Globus pallidus (tissue), 1 donor: ENCODE data around the gene IL6ST.

ENCODE experiments used
- DNase-seq: peaks from one replicate; pipeline ENCODE4 v3.0.0-alpha.2; 2015; ENCODE audit warnings: low spot score

Gene IL6ST

DNA sequence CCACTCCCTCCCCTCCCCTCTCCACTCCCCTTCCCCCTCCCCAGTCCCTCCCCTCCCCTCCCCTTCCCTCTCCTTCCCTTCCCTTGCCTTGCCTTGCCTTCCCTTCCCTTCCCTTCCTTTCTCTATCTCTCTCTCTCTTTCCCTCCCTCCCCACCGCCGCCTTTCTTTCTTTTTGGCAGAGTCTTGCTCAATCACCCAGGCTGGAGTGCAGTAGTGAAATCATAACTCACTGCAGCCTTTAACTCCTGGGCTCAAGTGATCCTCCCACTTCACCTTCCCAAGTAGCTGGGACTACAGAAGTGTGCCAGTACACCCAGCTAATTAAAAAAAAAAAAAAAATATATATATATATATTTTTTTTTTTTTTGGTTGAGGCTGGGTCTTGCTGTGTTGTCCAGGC lies 98.1 kb downstream of the IL6ST start:
- no peak for DNase-seq

GRCh38 chr5:55896238-55896637 lies 98.5 kb downstream of the IL6ST start:
- no peak for DNase-seq

GRCh38 chr5:55895346-55895745 lies 99.4 kb downstream of the IL6ST start:
- no peak for DNase-seq

DNA sequence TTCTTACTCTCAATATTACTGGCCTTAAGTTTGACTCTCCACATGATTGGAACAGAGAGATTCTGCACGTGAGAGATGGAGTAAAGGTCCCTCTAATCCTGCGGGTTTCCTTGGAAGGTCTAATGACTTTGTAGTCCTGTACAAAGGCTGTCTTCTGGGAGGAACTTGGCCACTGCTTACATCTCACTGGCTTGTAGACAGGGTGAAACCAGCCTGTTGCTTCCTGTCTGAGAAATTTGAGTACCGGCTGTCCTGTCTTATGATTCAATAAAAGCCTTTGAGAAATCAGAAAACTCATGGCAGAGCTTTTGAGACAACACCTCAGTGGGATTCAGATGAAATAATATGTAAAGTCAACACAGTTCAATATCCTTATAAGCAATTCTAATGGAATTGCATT lies 100.6 kb downstream of the IL6ST start:
- no peak for DNase-seq

- DNase-seq: no peak
Observed at GRCh38 chr5:55892479-55892878, 102.3 kb downstream of the IL6ST start.

- DNase-seq: no peak
Observed at GRCh38 chr5:55888205-55888604, 106.6 kb downstream of the IL6ST start.

- no peak for DNase-seq
Observed at GRCh38 chr5:55885359-55885758, 109.4 kb downstream of the IL6ST start.
